NCI-H2081 treated with DMSO at 0.1 percent for 48 hours (cell line): ENCODE results near the gene GAD1.

Source experiments
- DNase-seq: peaks from one replicate; lab custom pipeline; 2025; lab: John Stamatoyannopoulos, UW

The GAD1 gene

DNA sequence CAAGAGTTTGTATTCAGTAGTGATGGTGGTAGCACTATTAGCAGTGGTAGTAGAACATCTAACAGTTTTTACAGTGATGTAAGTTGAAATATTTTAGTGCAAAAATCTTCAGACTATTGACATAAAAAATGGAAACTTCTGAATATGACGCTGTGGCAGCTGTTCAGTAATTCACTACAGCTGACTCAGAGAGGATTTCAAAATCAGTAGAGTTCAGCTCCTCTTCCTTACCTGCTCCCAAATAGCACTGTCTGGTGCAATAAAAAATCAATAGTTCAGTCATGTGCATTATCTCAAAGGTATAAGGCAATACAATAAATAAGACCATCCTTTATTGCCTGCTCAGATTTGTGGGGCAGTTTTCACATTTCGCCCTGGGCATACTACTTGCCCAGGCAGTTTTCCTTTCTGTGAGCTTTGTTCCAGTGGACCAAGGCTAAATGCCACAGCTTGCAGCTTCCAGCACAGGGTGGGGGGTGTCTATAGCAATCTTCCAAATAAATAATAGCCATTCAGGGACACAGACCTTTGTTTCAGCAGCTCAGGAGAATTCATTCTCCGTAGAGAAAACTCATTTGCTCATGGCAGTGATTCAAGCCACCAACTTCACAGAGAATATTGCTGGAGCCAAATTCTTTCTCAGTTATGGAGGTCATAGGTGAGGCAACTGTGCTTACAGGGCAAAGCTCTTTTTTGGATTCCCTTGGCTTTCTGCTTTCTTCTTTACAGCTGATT, 78.5 kb downstream of the GAD1 start:
- DNase-seq: no peak

GRCh38 chr2:170896622-170897021, 79.9 kb downstream of the GAD1 start:
- DNase-seq: no peak

DNA sequence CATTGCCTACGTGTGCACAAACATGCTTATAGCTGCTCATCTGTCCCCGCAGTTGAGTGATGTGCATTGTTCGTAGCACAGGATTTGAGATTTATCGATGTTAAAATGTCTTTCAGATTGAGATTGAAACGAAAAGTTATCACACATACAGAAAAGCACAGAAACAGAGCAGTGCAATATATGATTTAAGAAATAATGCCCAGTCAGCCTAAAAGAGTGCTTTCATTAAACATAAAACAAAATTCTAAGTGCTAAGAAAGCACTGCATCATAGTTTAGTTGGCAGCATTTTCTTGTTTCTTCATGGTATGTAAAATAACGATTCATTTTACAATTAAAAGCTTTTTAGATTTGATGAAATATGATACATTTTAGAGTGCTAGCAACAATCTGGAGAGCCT, 80.4 kb downstream of the GAD1 start:
- DNase-seq: no peak

DNA sequence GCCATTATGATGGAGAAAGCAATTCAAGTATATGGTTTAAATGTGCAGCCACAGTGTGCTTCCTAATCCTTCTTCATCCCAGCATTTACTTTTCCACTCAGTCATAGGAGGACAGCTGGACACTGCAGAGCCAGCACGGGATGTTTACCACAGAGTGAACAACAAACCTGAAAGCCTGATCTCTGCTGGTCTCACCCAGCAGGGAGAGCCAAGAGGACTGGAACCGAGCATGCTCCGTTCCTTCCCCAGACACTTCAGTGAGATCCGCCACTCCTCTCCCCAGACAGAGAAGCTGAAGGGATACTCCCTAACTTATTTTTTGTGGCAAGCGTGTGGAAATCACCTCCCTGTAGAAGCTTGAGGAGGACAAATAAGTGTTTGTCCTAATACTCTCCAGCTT, 89.2 kb downstream of the GAD1 start:
- no peak for DNase-seq
